ENCODE measurements around the gene EPHA8.

- TF ChIP-seq CTCF (conservative IDR thresholded peaks at IDR 0.05 in 1 of 2, IDR thresholded peaks at IDR 0.05 in 1 of 2; ENCODE audit: extremely low read depth in 1 of 2, insufficient read depth in 1 of 2, low read depth in 1 of 2, low read length in 2 of 2) = no peak
- no peak for TF ChIP-seq EZH2 (IDR thresholded peaks at IDR 0.05; ENCODE audit: borderline replicate concordance, low read length)
Observed at GRCh38 chr1:22592051-22592450, 28.8 kb downstream of the EPHA8 start.
